Right cardiac atrium (tissue), 5 donors: Measurements from ENCODE around the gene ADAMTSL5. TPM values are rescaled to one million over a fixed set of nuclear protein-coding genes. Genes with fewer than 3 reads are reported as not detected.

Experiments used
- ATAC-seq, 2 donors: fragments of 200-7000 bp; cut with Tn5 transposase; one replicate each; pipeline versions ENCODE4 v1.8.0 to v1.9.1; 2020; ENCODE audit warnings: moderate library complexity in 2 of 2, mild to moderate bottlenecking in 1 of 2
- DNase-seq, 3 donors: peaks; one replicate each; pipeline ENCODE4 v3.0.0-alpha.2; 2020
- H3K27ac ChIP-seq: one replicate; pipeline ENCODE4 v1.5.1; 2013; ENCODE audit warnings: mild to moderate bottlenecking, low read length, control low read depth, moderate library complexity
- H3K27me3 ChIP-seq: one replicate; pipeline ENCODE4 v1.6.1; 2013; ENCODE audit not compliant: control insufficient read depth, insufficient read depth
- H3K4me1 ChIP-seq: one replicate; pipeline ENCODE4 v1.6.1; 2013; ENCODE audit warnings: low read length; ENCODE audit not compliant: control insufficient read depth, insufficient read depth
- H3K4me3 ChIP-seq: one replicate; pipeline ENCODE4 v1.5.1; 2013; ENCODE audit warnings: low read length, control low read depth
- H3K9me3 ChIP-seq: one replicate; pipeline ENCODE4 v1.6.1; 2013; ENCODE audit warnings: low read length; ENCODE audit not compliant: control insufficient read depth
- WGBS: extraction: QIAGEN DNeasy Blood & Tissue Kit; methylation state at CpG from one replicate; pipeline ENCODE4 v1.1.7; 2013; 5-methylcytosine and 5-hydroxymethylcytosine counted together
- intact Hi-C, 4 donors: fragments of 100-400 bp; cut with DNase I; formaldehyde crosslinking; loops; one replicate each; pipeline versions ENCODE4 v1.11.0 to v1.14.0; 2022 to 2023
- polyA plus RNA-seq: library from polyadenylated mRNA; stranded (reverse); fragments of 200-250 nt; gene quantifications from one replicate; pipeline ENCODE4 v1.2.3, GENCODE V29; 2013
- total RNA-seq, 4 donors: library from RNA; stranded (reverse); fragmentation: NEBNext Ultra II Directional; extraction: Animal tissue kit (Norgen Biotek cat#: 25700); gene quantifications; one replicate each; pipeline ENCODE4 v1.2.1, GENCODE V29; 2021
- donor health status: healthy with polysubstance abuse.
- donor health status: DM: no; HTN: yes; CAD: no.
- donor health status: DM: no; HTN: no; CAD: no.
- donor health status: DM: no; HTN: yes; CAD: no; lungs with severe emphysema.
- donor health status: DM: yes; HTN: yes; CAD: no.

Gene ADAMTSL5
- total and polyA plus RNA-seq, 5 donors = 10.9 to 23.7 (median 19.1) TPM

- H3K4me1 ChIP-seq = peaks cover 4% of the 10 kb centered on the region
- WGBS = 64% methylated on average over 20 of the region's 20 CpGs
- DNase-seq = peak; percentile 12 to 58 (median 43)
Observed at GRCh38 chr19:1473085-1473851, 39.6 kb downstream of the ADAMTSL5 start.

GRCh38 chr19:1472231-1473084, 40.4 kb downstream of the ADAMTSL5 start:
- Histone ChIP-seq H3K27me3 (no peaks in the 10 kb centered on the region), H3K4me3 (no peak overlapping the region), H3K27ac (no peak overlapping the region), H3K4me1 (peaks cover 4% of the 10 kb centered on the region), H3K9me3 (no peaks in the 10 kb centered on the region)
- 41% methylated on average over 44 of the region's 44 CpGs for WGBS
- ATAC-seq = no peak
- DNase-seq = peak in 2 of 3 donors; percentile 44 to 59
- intact Hi-C loops = no loop called here

More at GRCh38 chr19:1473085-1473851, 39.6 kb downstream of the ADAMTSL5 start:
- Histone ChIP-seq H3K27me3 (no peaks in the 10 kb centered on the region), H3K9me3 (no peaks in the 10 kb centered on the region), H3K27ac (no peak overlapping the region), H3K4me3 (no peak overlapping the region)
- no peak for ATAC-seq
- intact Hi-C loops = no loop called here

GRCh38 chr19:1471515-1472160, 41.2 kb downstream of the ADAMTSL5 start:
- H3K9me3 ChIP-seq = no peaks in the 10 kb centered on the region
- DNase-seq = peak in 2 of 3 donors; percentile 43 to 49
- no peak overlapping the region for H3K4me3 ChIP-seq
- H3K4me1 ChIP-seq = peaks cover 8% of the 10 kb centered on the region
- no peak for ATAC-seq
- no peaks in the 10 kb centered on the region for H3K27me3 ChIP-seq
- intact Hi-C loops = no loop called here
- H3K27ac ChIP-seq = no peak overlapping the region
- WGBS = 25% methylated on average over 24 of the region's 24 CpGs

GRCh38 chr19:1471010-1471514, 41.8 kb downstream of the ADAMTSL5 start:
- Histone ChIP-seq H3K27ac (no peak overlapping the region), H3K27me3 (no peaks in the 10 kb centered on the region), H3K4me1 (peaks cover 10% of the 10 kb centered on the region), H3K4me3 (peak overlapping the region; percentile 41), H3K9me3 (no peaks in the 10 kb centered on the region)
- peak; percentile 1 to 14 for ATAC-seq
- 10% methylated on average over 28 of the region's 28 CpGs for WGBS
- intact Hi-C loops = no loop called here
- DNase-seq = peak in 2 of 3 donors; percentile 64 to 72

GRCh38 chr19:1470305-1471009, 42.4 kb downstream of the ADAMTSL5 start:
- Histone ChIP-seq H3K4me3 (peak overlapping the region; percentile 41), H3K27me3 (no peaks in the 10 kb centered on the region), H3K4me1 (peaks cover 10% of the 10 kb centered on the region), H3K9me3 (no peaks in the 10 kb centered on the region), H3K27ac (no peak overlapping the region)
- under 1% methylated on average over 67 of the region's 67 CpGs for WGBS
- DNase-seq (peak; percentile 53 to 83 (median 76)), ATAC-seq (peak; percentile 20 to 49)
- intact Hi-C loops = no loop called here

GRCh38 chr19:1470055-1470304, 42.8 kb downstream of the ADAMTSL5 start:
- ATAC-seq = peak in 1 of 2 donors; percentile 1
- intact Hi-C loops = no loop called here
- H3K4me3 ChIP-seq = peak overlapping the region; percentile 41
- WGBS = 6% methylated on average over 22 of the region's 22 CpGs
- DNase-seq = no peak
- peaks cover 10% of the 10 kb centered on the region for H3K4me1 ChIP-seq
- H3K9me3 ChIP-seq = no peaks in the 10 kb centered on the region
- no peak overlapping the region for H3K27ac ChIP-seq
- H3K27me3 ChIP-seq = no peaks in the 10 kb centered on the region

- DNase-seq = peak; percentile 15 to 57 (median 56)
- Histone ChIP-seq H3K4me3 (peak overlapping the region; percentile 41), H3K27me3 (no peaks in the 10 kb centered on the region), H3K9me3 (no peaks in the 10 kb centered on the region), H3K4me1 (peaks cover 10% of the 10 kb centered on the region), H3K27ac (no peak overlapping the region)
- ATAC-seq = no peak
- intact Hi-C loops = no loop called here
- 2% methylated on average over 117 of the region's 117 CpGs for WGBS
Observed at GRCh38 chr19:1469255-1470054, 43.4 kb downstream of the ADAMTSL5 start.

GRCh38 chr19:1468821-1469254, 44.0 kb downstream of the ADAMTSL5 start:
- intact Hi-C loops = no loop called here
- ATAC-seq = no peak
- Histone ChIP-seq H3K4me3 (peak overlapping the region; percentile 41), H3K27ac (no peak overlapping the region), H3K9me3 (no peaks in the 10 kb centered on the region), H3K27me3 (no peaks in the 10 kb centered on the region), H3K4me1 (peaks cover 10% of the 10 kb centered on the region)
- WGBS = 3% methylated on average over 47 of the region's 47 CpGs
- DNase-seq = peak; percentile 35 to 70 (median 70)

GRCh38 chr19:1468274-1468820, 44.5 kb downstream of the ADAMTSL5 start:
- WGBS = 7% methylated on average over 49 of the region's 49 CpGs
- DNase-seq (peak; percentile 11 to 46 (median 44)), ATAC-seq (no peak)
- peaks cover 10% of the 10 kb centered on the region for H3K4me1 ChIP-seq
- H3K27ac ChIP-seq = no peak overlapping the region
- intact Hi-C loops = no loop called here
- H3K9me3 ChIP-seq = no peaks in the 10 kb centered on the region
- H3K27me3 ChIP-seq = no peaks in the 10 kb centered on the region
- peak overlapping the region; percentile 41 for H3K4me3 ChIP-seq
